ENCODE results near the gene ZNF83.
"Not testable (repeated sequence)": the region's sequence is repeated elsewhere in the genome, so short reads cannot be mapped to it uniquely, and the experiment has no call there.

The ZNF83 gene

GRCh38 chr19:52637718-52638585 is at the start of gene ZNF83:
Gene ZNF83, minus strand, starts transcription at chr19:52638355.
- peak; percentile 93 for DNase-seq (ENCODE audit: low read depth)
- peak within 1 kb of the TSS; percentile 93 for H3K4me3 ChIP-seq (replicated peaks; ENCODE audit: low read depth, low read length)
- no peak for TF ChIP-seq CTCF (IDR thresholded peaks at IDR 0.05; ENCODE audit: low read length, missing control alignments)

- no peak for TF ChIP-seq CTCF (IDR thresholded peaks at IDR 0.05; ENCODE audit: low read length, missing control alignments)
- no peak for DNase-seq (ENCODE audit: low read depth)
- H3K4me3 ChIP-seq (replicated peaks; ENCODE audit: low read depth, low read length): no peak overlapping the region
Observed at GRCh38 chr19:52687684-52688083, 49.5 kb upstream of the ZNF83 start.

- no peak for TF ChIP-seq CTCF (IDR thresholded peaks at IDR 0.05; ENCODE audit: low read length, missing control alignments)
- H3K4me3 ChIP-seq (replicated peaks; ENCODE audit: low read depth, low read length): no peak overlapping the region
- no peak for DNase-seq (ENCODE audit: low read depth)
Observed at GRCh38 chr19:52685811-52686210, 47.7 kb upstream of the ZNF83 start.

GRCh38 chr19:52681216-52681615 is 43.1 kb upstream of the ZNF83 start:
- not testable (repeated sequence) for H3K4me3 ChIP-seq (replicated peaks; ENCODE audit: low read depth, low read length); DNase-seq (ENCODE audit: low read depth)

GRCh38 chr19:52679598-52679997 is 41.4 kb upstream of the ZNF83 start:
- DNase-seq (ENCODE audit: low read depth): no peak
- no peak for TF ChIP-seq CTCF (IDR thresholded peaks at IDR 0.05; ENCODE audit: low read length, missing control alignments)

GRCh38 chr19:52675239-52675638 is 37.1 kb upstream of the ZNF83 start:
- not testable (repeated sequence) for H3K4me3 ChIP-seq (replicated peaks; ENCODE audit: low read depth, low read length); DNase-seq (ENCODE audit: low read depth)

More at GRCh38 chr19:52679598-52679997, 41.4 kb upstream of the ZNF83 start:
- no peak overlapping the region for H3K4me3 ChIP-seq (replicated peaks; ENCODE audit: low read depth, low read length)

- no peak for TF ChIP-seq CTCF (IDR thresholded peaks at IDR 0.05; ENCODE audit: low read length, missing control alignments)
- H3K4me3 ChIP-seq (replicated peaks; ENCODE audit: low read depth, low read length): no peak overlapping the region
- DNase-seq (ENCODE audit: low read depth): peak; percentile 18
Observed at GRCh38 chr19:52673014-52673413, 34.9 kb upstream of the ZNF83 start.

- no peak overlapping the region for H3K4me3 ChIP-seq (replicated peaks; ENCODE audit: low read depth, low read length)
- no peak for TF ChIP-seq CTCF (IDR thresholded peaks at IDR 0.05; ENCODE audit: low read length, missing control alignments)
- DNase-seq (ENCODE audit: low read depth): no peak
Observed at GRCh38 chr19:52670046-52670445, 31.9 kb upstream of the ZNF83 start.

All from fibroblast of pulmonary artery (primary cell).